ENCODE data around the gene GRM8.
"Not testable (repeated sequence)": the region's sequence is repeated elsewhere in the genome, so short reads cannot be mapped to it uniquely, and the experiment has no call there.

GRM8 gene

GRCh38 chr7:126727930-126728391 is 524.8 kb downstream of the GRM8 start:
- no peak for DNase-seq (ENCODE audit: low read depth, low spot score)

- DNase-seq (ENCODE audit: low read depth, low spot score), result peak; percentile 8
Observed at GRCh38 chr7:126723966-126724544, 528.7 kb downstream of the GRM8 start.

GRCh38 chr7:126720232-126720631 is 532.5 kb downstream of the GRM8 start:
- DNase-seq (ENCODE audit: low read depth, low spot score), result no peak

- DNase-seq (ENCODE audit: low read depth, low spot score), result no peak
Observed at GRCh38 chr7:126718419-126718818, 534.3 kb downstream of the GRM8 start.

GRCh38 chr7:126716321-126716720 is 536.4 kb downstream of the GRM8 start:
- DNase-seq (ENCODE audit: low read depth, low spot score), result no peak

- DNase-seq (ENCODE audit: low read depth, low spot score), result no peak
Observed at GRCh38 chr7:126715076-126715475, 537.7 kb downstream of the GRM8 start.

- DNase-seq (ENCODE audit: low read depth, low spot score), result no peak
Observed at GRCh38 chr7:126702242-126703016, 550.3 kb downstream of the GRM8 start.

- peak; percentile 77 for DNase-seq (ENCODE audit: low read depth, low spot score)
Observed at GRCh38 chr7:126700807-126701604, 551.7 kb downstream of the GRM8 start.

GRCh38 chr7:126699707-126700106 is 553.0 kb downstream of the GRM8 start:
- DNase-seq (ENCODE audit: low read depth, low spot score), result no peak

GRCh38 chr7:126698909-126699308 is 553.8 kb downstream of the GRM8 start:
- DNase-seq (ENCODE audit: low read depth, low spot score), result no peak

- DNase-seq (ENCODE audit: low read depth, low spot score), result no peak
Observed at GRCh38 chr7:126698446-126698845, 554.3 kb downstream of the GRM8 start.

GRCh38 chr7:126696256-126697038 is 556.3 kb downstream of the GRM8 start:
- no peak for DNase-seq (ENCODE audit: low read depth, low spot score)

GRCh38 chr7:126690848-126691751 is 561.6 kb downstream of the GRM8 start:
- DNase-seq (ENCODE audit: low read depth, low spot score), result no peak

- DNase-seq (ENCODE audit: low read depth, low spot score), result no peak
Observed at GRCh38 chr7:126690104-126690503, 562.6 kb downstream of the GRM8 start.

GRCh38 chr7:126689037-126689436 is 563.7 kb downstream of the GRM8 start:
- DNase-seq (ENCODE audit: low read depth, low spot score), result no peak

GRCh38 chr7:126686474-126686873 is 566.3 kb downstream of the GRM8 start:
- DNase-seq (ENCODE audit: low read depth, low spot score), result no peak

GRCh38 chr7:126685596-126685995 is 567.1 kb downstream of the GRM8 start:
- DNase-seq (ENCODE audit: low read depth, low spot score), result no peak

- no peak for DNase-seq (ENCODE audit: low read depth, low spot score)
Observed at GRCh38 chr7:126685018-126685573, 567.6 kb downstream of the GRM8 start.

GRCh38 chr7:126682176-126682575 is 570.6 kb downstream of the GRM8 start:
- no peak for DNase-seq (ENCODE audit: low read depth, low spot score)

GRCh38 chr7:126668762-126669161 is 584.0 kb downstream of the GRM8 start:
- not testable (repeated sequence) for DNase-seq (ENCODE audit: low read depth, low spot score)
